Prostate gland (tissue), 2 donors: ENCODE measurements around the gene TXNRD3.

Experiments used
- POLR2A ChIP-seq: fragments of 450-650 bp; IDR thresholded peaks from one replicate; pipeline ENCODE4 v1.6.1; 2016; ENCODE audit warnings: antibody characterized with exemption, mild to moderate bottlenecking
- POLR2AphosphoS5 ChIP-seq: sonication (generic); formaldehyde crosslinking; IDR thresholded peaks from one replicate; pipeline ENCODE4 v1.6.1; 2017; ENCODE audit warnings: antibody characterized with exemption
- TF ChIP-seq, protein P1 (sequence below), 4 experiments: fragments of 200-600 bp in 2 of 4; fragments of 450-650 bp in 2 of 4; sonication (generic) in 2 of 4; IDR thresholded peaks; 1 replicate in 3 of 4; 2 replicates in 1 of 4; pipeline ENCODE4 v1.5.1; 2016 to 2019; ENCODE audit warnings: antibody characterized with exemption in 4 of 4, mild to moderate bottlenecking in 2 of 4, moderate library complexity in 2 of 4

GRCh38 chr3:126658584-126658983, 3.7 kb upstream of the TXNRD3 start:
- TF ChIP-seq, protein P1, sequence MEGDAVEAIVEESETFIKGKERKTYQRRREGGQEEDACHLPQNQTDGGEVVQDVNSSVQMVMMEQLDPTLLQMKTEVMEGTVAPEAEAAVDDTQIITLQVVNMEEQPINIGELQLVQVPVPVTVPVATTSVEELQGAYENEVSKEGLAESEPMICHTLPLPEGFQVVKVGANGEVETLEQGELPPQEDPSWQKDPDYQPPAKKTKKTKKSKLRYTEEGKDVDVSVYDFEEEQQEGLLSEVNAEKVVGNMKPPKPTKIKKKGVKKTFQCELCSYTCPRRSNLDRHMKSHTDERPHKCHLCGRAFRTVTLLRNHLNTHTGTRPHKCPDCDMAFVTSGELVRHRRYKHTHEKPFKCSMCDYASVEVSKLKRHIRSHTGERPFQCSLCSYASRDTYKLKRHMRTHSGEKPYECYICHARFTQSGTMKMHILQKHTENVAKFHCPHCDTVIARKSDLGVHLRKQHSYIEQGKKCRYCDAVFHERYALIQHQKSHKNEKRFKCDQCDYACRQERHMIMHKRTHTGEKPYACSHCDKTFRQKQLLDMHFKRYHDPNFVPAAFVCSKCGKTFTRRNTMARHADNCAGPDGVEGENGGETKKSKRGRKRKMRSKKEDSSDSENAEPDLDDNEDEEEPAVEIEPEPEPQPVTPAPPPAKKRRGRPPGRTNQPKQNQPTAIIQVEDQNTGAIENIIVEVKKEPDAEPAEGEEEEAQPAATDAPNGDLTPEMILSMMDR (IDR thresholded peaks at IDR 0.05) = no peak
- TF ChIP-seq POLR2A (no peak), POLR2AphosphoS5 (no peak)
